Gastrocnemius medialis (tissue), 4 donors: ENCODE measurements around the gene OSTC. TPM values are rescaled to one million over a fixed set of nuclear protein-coding genes. Genes with fewer than 3 reads are reported as not detected.
A peak's percentile ranks its signal among the peaks of the same experiment; 100 is the strongest.

Experiments
- ATAC-seq, 2 donors: fragments of 150-250 bp; one replicate each; pipeline ENCODE4 v1.9.1; 2016
- DNase-seq, 2 donors: peaks; one replicate each; pipeline ENCODE4 v3.0.0-alpha.2; 2019
- H3K27ac ChIP-seq, 4 donors: fragments of 200-600 bp; sonication (generic); 1 replicate in 1 of 4; 2 replicates in 3 of 4; pipeline ENCODE4 v1.5.1; 2016 to 2018; ENCODE audit warnings: mild to moderate bottlenecking in 2 of 4, moderate library complexity in 1 of 4
- H3K27me3 ChIP-seq, 3 donors: fragments of 200-600 bp; sonication (generic) in 2 of 3; 1 replicate in 1 of 3; 2 replicates in 2 of 3; pipeline versions ENCODE4 v1.5.1 to v1.6.0; 2016 to 2019; ENCODE audit warnings: mild to moderate bottlenecking in 1 of 3, moderate library complexity in 1 of 3
- H3K36me3 ChIP-seq, 2 donors: fragments of 200-600 bp; sonication (generic) in 1 of 2; one replicate each; pipeline ENCODE4 v1.5.1; 2017 to 2018
- H3K4me1 ChIP-seq, 2 donors: fragments of 200-600 bp; sonication (generic) in 1 of 2; one replicate each; pipeline ENCODE4 v1.5.1; 2016 to 2017; ENCODE audit warnings: mild to moderate bottlenecking in 2 of 2
- H3K4me3 ChIP-seq, 4 donors: fragments of 200-600 bp; sonication (generic) in 3 of 4; 1 replicate in 1 of 4; 2 replicates in 3 of 4; pipeline ENCODE4 v1.5.1; 2016 to 2019; ENCODE audit warnings: mild to moderate bottlenecking in 2 of 4
- H3K9me3 ChIP-seq, 3 donors: fragments of 200-600 bp; sonication (generic) in 2 of 3; 1 replicate in 1 of 3; 2 replicates in 2 of 3; pipeline ENCODE4 v1.5.1; 2016 to 2019
- CTCF ChIP-seq, 5 experiments: fragments of 450-650 bp in 3 of 5; fragments of 200-600 bp in 2 of 5; sonication (generic) in 2 of 5; IDR thresholded peaks in 4 of 5; conservative IDR thresholded peaks in 1 of 5; 1 replicate in 4 of 5; 2 replicates in 1 of 5; pipeline ENCODE4 v1.5.1; 2016 to 2019; ENCODE audit warnings: antibody characterized with exemption in 5 of 5, mild to moderate bottlenecking in 3 of 5, moderate library complexity in 3 of 5
- POLR2A ChIP-seq, 2 donors: fragments of 450-650 bp; IDR thresholded peaks; one replicate each; pipeline ENCODE4 v1.6.1; 2017; ENCODE audit warnings: antibody characterized with exemption in 2 of 2, mild to moderate bottlenecking in 2 of 2, moderate library complexity in 2 of 2
- in situ Hi-C, 4 donors: fragments of 200-750 bp; cut with MboI; loops; one replicate each; pipeline versions ENCODE4 v1.15.0 to v1.8.0; 2017; ENCODE audit warnings: low sequenced_read_pairs in 4 of 4
- intact Hi-C: fragments of 100-400 bp; cut with DNase I; formaldehyde crosslinking; loops from one replicate; pipeline ENCODE4 v1.15.1; 2023; ENCODE audit warnings: low total_unique reads
- total RNA-seq, 4 donors: library from RNA; depleted of rRNA; stranded (reverse); fragments of >200 nt; gene quantifications; one replicate each; pipeline versions ENCODE4 v1.1.0 to v1.2.3, GENCODE V29; 2016

The OSTC gene
- total RNA-seq, 4 donors from 2014 or later: 15.5 to 25.0 (median 23.2) TPM

- no peaks in the 10 kb centered on the region for H3K4me1 ChIP-seq
- no peak for TF ChIP-seq POLR2A (IDR thresholded peaks at IDR 0.05)
- TF ChIP-seq CTCF (IDR thresholded peaks at IDR 0.05 in 4 of 5, conservative IDR thresholded peaks at IDR 0.05 in 1 of 5): no peak
- intact Hi-C loops: no loop called here
- ATAC-seq (no peak), DNase-seq (no peak)
- no peaks in the 10 kb centered on the region for H3K9me3 ChIP-seq
- H3K27ac ChIP-seq: no peak overlapping the region
- no peaks in the 10 kb centered on the region for H3K27me3 ChIP-seq
- H3K4me3 ChIP-seq: no peak overlapping the region
- H3K36me3 ChIP-seq: peaks cover 0 to 36% of the 10 kb centered on the region in 2 donors
- in situ Hi-C loops: loop anchor here in 1 of 4 donors (25.0 kb wide), 1 partner anchor 924 kb away; the partner anchor contains the start of gene PAPSS1
These were observed 14.2 kb upstream of the OSTC start for GRCh38 chr4:108636246-108636645.

DNA sequence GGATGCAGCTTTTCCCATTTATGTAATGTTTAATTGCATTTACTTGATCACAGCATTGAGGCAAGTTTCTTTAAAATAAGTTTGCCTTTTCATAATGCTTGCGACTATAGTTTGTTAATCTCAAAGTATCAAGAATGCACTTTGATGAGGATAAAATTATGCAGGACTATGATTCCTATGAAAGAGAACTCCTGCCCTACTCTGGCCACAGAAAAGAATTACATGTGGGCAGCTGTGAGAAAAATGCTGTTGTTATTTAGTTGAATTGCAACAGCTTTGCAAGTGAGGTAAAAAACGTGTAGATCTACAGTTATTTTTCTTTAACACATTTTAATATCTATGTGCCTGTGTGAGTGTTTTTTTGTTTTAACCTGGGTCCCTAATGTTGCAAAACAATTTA, 12.5 kb upstream of the OSTC start:
- in situ Hi-C loops: loop anchor here in 1 of 4 donors (25.0 kb wide), 1 partner anchor 926 kb away; the partner anchor contains the start of gene PAPSS1
- TF ChIP-seq POLR2A (IDR thresholded peaks at IDR 0.05) (no peak), CTCF (IDR thresholded peaks at IDR 0.05 in 4 of 5, conservative IDR thresholded peaks at IDR 0.05 in 1 of 5) (no peak)
- ATAC-seq (no peak), DNase-seq (no peak)
- H3K9me3 ChIP-seq: no peaks in the 10 kb centered on the region
- no peaks in the 10 kb centered on the region for H3K4me1 ChIP-seq
- H3K36me3 ChIP-seq: peaks cover 0 to 21% of the 10 kb centered on the region in 2 donors
- H3K27me3 ChIP-seq: no peaks in the 10 kb centered on the region
- H3K4me3 ChIP-seq: no peak overlapping the region
- intact Hi-C loops: no loop called here
- no peak overlapping the region for H3K27ac ChIP-seq

DNA sequence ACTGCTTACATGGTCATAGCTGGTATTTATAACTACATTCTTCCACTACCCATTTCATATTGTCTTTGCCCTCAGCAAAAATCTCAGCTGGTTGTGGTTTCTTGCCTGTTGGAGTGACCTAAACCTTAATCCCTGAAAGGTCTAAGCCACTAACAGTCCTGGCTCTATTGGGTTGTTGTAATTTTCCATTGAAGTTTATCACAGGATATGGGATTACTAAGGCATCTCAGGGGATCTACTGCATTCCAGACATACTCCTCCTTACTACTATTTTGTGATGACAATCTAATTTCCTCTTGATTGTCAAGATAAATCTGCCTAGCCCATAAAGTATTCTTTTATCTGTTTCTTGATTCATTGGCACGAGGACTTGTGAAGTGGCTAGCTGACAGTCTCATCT, 6.2 kb upstream of the OSTC start:
- intact Hi-C loops (no loop called here), in situ Hi-C loops (loop anchor here in 1 of 4 donors (25.0 kb wide), 1 partner anchor 932 kb away; the partner anchor contains the start of gene PAPSS1)
- Histone ChIP-seq H3K4me3 (no peak overlapping the region), H3K4me1 (no peaks in the 10 kb centered on the region), H3K27ac (no peak overlapping the region), H3K36me3 (no peaks in the 10 kb centered on the region), H3K9me3 (no peaks in the 10 kb centered on the region), H3K27me3 (no peaks in the 10 kb centered on the region)
- no peak for TF ChIP-seq CTCF (IDR thresholded peaks at IDR 0.05 in 4 of 5, conservative IDR thresholded peaks at IDR 0.05 in 1 of 5)
- no peak for TF ChIP-seq POLR2A (IDR thresholded peaks at IDR 0.05)
- no peak for DNase-seq
- no peak for ATAC-seq

GRCh38 chr4:108646706-108647105, 3.7 kb upstream of the OSTC start:
- TF ChIP-seq CTCF (IDR thresholded peaks at IDR 0.05 in 4 of 5, conservative IDR thresholded peaks at IDR 0.05 in 1 of 5): no peak
- no peak for TF ChIP-seq POLR2A (IDR thresholded peaks at IDR 0.05)
- Histone ChIP-seq H3K36me3 (no peaks in the 10 kb centered on the region), H3K4me1 (peaks cover 6 to 11% of the 10 kb centered on the region in 2 donors), H3K4me3 (no peak overlapping the region), H3K27me3 (no peaks in the 10 kb centered on the region), H3K9me3 (no peaks in the 10 kb centered on the region), H3K27ac (no peak overlapping the region)
- no peak for ATAC-seq
- in situ Hi-C loops (loop anchor here in 1 of 4 donors (25.0 kb wide), 1 partner anchor 934 kb away; the partner anchor contains the start of gene PAPSS1), intact Hi-C loops (no loop called here)
- no peak for DNase-seq

GRCh38 chr4:108649863-108650211, 562 bp upstream of the OSTC start:
- H3K9me3 ChIP-seq: no peaks in the 10 kb centered on the region
- H3K36me3 ChIP-seq: no peaks in the 10 kb centered on the region
- H3K4me1 ChIP-seq: peaks cover 14 to 21% of the 10 kb centered on the region in 2 donors
- peak overlapping the region; percentile 73 to 95 (median 90) for H3K4me3 ChIP-seq
- DNase-seq (no peak), ATAC-seq (no peak)
- peak overlapping the region in 3 of 4 donors; percentile 88 to 90 (median 88) for H3K27ac ChIP-seq
- TF ChIP-seq POLR2A (IDR thresholded peaks at IDR 0.05): no peak
- TF ChIP-seq CTCF (IDR thresholded peaks at IDR 0.05 in 4 of 5, conservative IDR thresholded peaks at IDR 0.05 in 1 of 5): no peak
- intact Hi-C loops (loop anchor here (1.0 kb wide), 1 partner anchor 30 kb away; the partner anchor contains the start of gene RPL34), in situ Hi-C loops (loop anchor here in 1 of 4 donors (25.0 kb wide), 2 partner anchors 887 to 938 kb away; partner anchors contain the start of gene PAPSS1)
- H3K27me3 ChIP-seq: no peaks in the 10 kb centered on the region
